CD14-positive monocyte (primary cell): ENCODE measurements around the gene EYA4. TPM values are rescaled to one million over a fixed set of nuclear protein-coding genes. Genes with fewer than 3 reads are reported as not detected.

Experiments
- DNase-seq, 3 donors: peaks; one replicate each; pipeline ENCODE4 v3.0.0-alpha.2; 2011 to 2022
- H2AFZ ChIP-seq: 2 replicates; pipeline ENCODE4 v1.6.0; 2012; ENCODE audit warnings: mild to moderate bottlenecking, low read depth, low read length, inconsistent platforms; ENCODE audit not compliant: insufficient read depth, poor library complexity, severe bottlenecking
- H3K27ac ChIP-seq, 2 donors: 1 replicate in 1 of 2; 2 replicates in 1 of 2; pipeline ENCODE4 v1.5.1; 2012 to 2013; ENCODE audit warnings: low read length in 2 of 2, control low read depth in 1 of 2, inconsistent platforms in 1 of 2, low read depth in 1 of 2, mild to moderate bottlenecking in 1 of 2
- H3K27me3 ChIP-seq, 2 donors: one replicate each; pipeline versions ENCODE4 v1.6.0 to v1.6.1; 2011 to 2013; ENCODE audit warnings: low read length in 2 of 2; ENCODE audit not compliant: control insufficient read depth in 2 of 2, insufficient read depth in 2 of 2
- H3K36me3 ChIP-seq, 2 donors: replicated peaks in 1 of 2; 1 replicate in 1 of 2; 2 replicates in 1 of 2; pipeline versions ENCODE4 v1.5.1 to v1.6.1; 2012 to 2013; ENCODE audit warnings: low read length in 2 of 2, control low read depth in 1 of 2, inconsistent platforms in 1 of 2, mild to moderate bottlenecking in 1 of 2; ENCODE audit not compliant: insufficient read depth in 2 of 2, control insufficient read depth in 1 of 2
- H3K4me1 ChIP-seq, 2 donors: 1 replicate in 1 of 2; 2 replicates in 1 of 2; pipeline versions ENCODE4 v1.5.1 to v1.6.1; 2012 to 2013; ENCODE audit warnings: low read length in 2 of 2, control low read depth in 1 of 2, inconsistent platforms in 1 of 2, mild to moderate bottlenecking in 1 of 2, moderate library complexity in 1 of 2; ENCODE audit not compliant: insufficient read depth in 2 of 2, control insufficient read depth in 1 of 2
- H3K4me2 ChIP-seq: replicated peaks from 2 replicates; pipeline ENCODE3; 2012; ENCODE audit warnings: low read length, moderate library complexity, mild to moderate bottlenecking; ENCODE audit not compliant: poor library complexity, severe bottlenecking; ENCODE audit errors: extremely low read depth
- H3K4me3 ChIP-seq, 3 experiments: fragments of 200-600 bp in 1 of 3; sonication (generic) in 1 of 3; replicated peaks in 1 of 3; 1 replicate in 2 of 3; 2 replicates in 1 of 3; pipeline ENCODE4 v1.5.1; 2011 to 2013; ENCODE audit warnings: low read length in 3 of 3, mild to moderate bottlenecking in 3 of 3, control low read depth in 2 of 3, low read depth in 2 of 3, inconsistent platforms in 1 of 3, moderate library complexity in 1 of 3
- H3K79me2 ChIP-seq: 2 replicates; pipeline ENCODE4 v1.6.0; 2012; ENCODE audit warnings: mild to moderate bottlenecking, control low read depth, inconsistent platforms, low read length, moderate library complexity; ENCODE audit not compliant: insufficient read depth
- H3K9ac ChIP-seq: 2 replicates; pipeline ENCODE4 v1.6.0; 2017; ENCODE audit warnings: low read length, mild to moderate bottlenecking; ENCODE audit not compliant: insufficient read depth, poor library complexity, severe bottlenecking
- H3K9me3 ChIP-seq, 2 donors: replicated peaks in 1 of 2; 1 replicate in 1 of 2; 2 replicates in 1 of 2; pipeline versions ENCODE4 v1.5.1 to v1.6.1; 2012 to 2013; ENCODE audit warnings: low read length in 2 of 2, control low read depth in 1 of 2; ENCODE audit not compliant: control insufficient read depth in 1 of 2, insufficient read depth in 1 of 2
- H4K20me1 ChIP-seq: 2 replicates; pipeline ENCODE4 v1.6.0; 2012; ENCODE audit warnings: mild to moderate bottlenecking, low read length, control low read depth, moderate library complexity; ENCODE audit not compliant: insufficient read depth
- H3K27ac Mint-ChIP-seq, 7 donors: one replicate each; pipeline ENCODE4 v1.8.0; 2020; ENCODE audit warnings: mild to moderate bottlenecking in 7 of 7, mixed read lengths in 7 of 7, moderate library complexity in 6 of 7, inconsistent platforms in 2 of 7
- H3K27me3 Mint-ChIP-seq, 3 donors: one replicate each; pipeline ENCODE4 v1.8.0; 2021 to 2022; ENCODE audit warnings: low read depth in 3 of 3, mild to moderate bottlenecking in 3 of 3, mixed read lengths in 3 of 3, moderate library complexity in 3 of 3, inconsistent platforms in 1 of 3
- H3K36me3 Mint-ChIP-seq, 2 donors: one replicate each; pipeline ENCODE4 v1.8.0; 2020; ENCODE audit warnings: mixed read lengths in 2 of 2, inconsistent platforms in 1 of 2, mild to moderate bottlenecking in 1 of 2
- H3K4me1 Mint-ChIP-seq: one replicate; pipeline ENCODE4 v1.8.0; 2020; ENCODE audit warnings: mild to moderate bottlenecking, mixed read lengths
- H3K4me3 Mint-ChIP-seq, 2 donors: one replicate each; pipeline ENCODE4 v1.8.0; 2020; ENCODE audit warnings: mild to moderate bottlenecking in 2 of 2, mixed read lengths in 2 of 2, moderate library complexity in 1 of 2
- H3K9me3 Mint-ChIP-seq, 7 donors: one replicate each; pipeline ENCODE4 v1.8.0; 2020 to 2022; ENCODE audit warnings: mixed read lengths in 7 of 7, mild to moderate bottlenecking in 6 of 7, moderate library complexity in 6 of 7, inconsistent platforms in 2 of 7
- WGBS: methylation state at CpG from one replicate; pipeline ENCODE4 v1.1.5; 2013; ENCODE audit warnings: missing lambda C conversion rate; ENCODE audit not compliant: insufficient coverage; 5-methylcytosine and 5-hydroxymethylcytosine counted together
- intact Hi-C, 2 donors: fragments of 100-400 bp; cut with micrococcal nuclease; formaldehyde crosslinking; loops; one replicate each; pipeline versions ENCODE4 v1.15.0 to v1.15.1; 2023
- polyA plus RNA-seq, 3 donors: library from polyadenylated mRNA; depleted of rRNA in 1 of 3; unstranded in 2 of 3; stranded (reverse) in 1 of 3; fragments of 300-500 nt in 2 of 3; fragments of >200 nt in 1 of 3; fragmentation: Illumina TruSeq in 2 of 3; gene quantifications; 1 replicate in 2 of 3; 2 replicates in 1 of 3; pipeline ENCODE4 v1.2.3, GENCODE V29; 2012 to 2021
- TF ChIP-seq, protein P1 (sequence below): fragments of 200-600 bp; IDR thresholded peaks from one replicate; pipeline ENCODE4 v1.8.0; 2022; ENCODE audit warnings: antibody characterized with exemption, mild to moderate bottlenecking

EYA4 gene
- polyA plus RNA-seq, 3 donors, result not detected

DNA sequence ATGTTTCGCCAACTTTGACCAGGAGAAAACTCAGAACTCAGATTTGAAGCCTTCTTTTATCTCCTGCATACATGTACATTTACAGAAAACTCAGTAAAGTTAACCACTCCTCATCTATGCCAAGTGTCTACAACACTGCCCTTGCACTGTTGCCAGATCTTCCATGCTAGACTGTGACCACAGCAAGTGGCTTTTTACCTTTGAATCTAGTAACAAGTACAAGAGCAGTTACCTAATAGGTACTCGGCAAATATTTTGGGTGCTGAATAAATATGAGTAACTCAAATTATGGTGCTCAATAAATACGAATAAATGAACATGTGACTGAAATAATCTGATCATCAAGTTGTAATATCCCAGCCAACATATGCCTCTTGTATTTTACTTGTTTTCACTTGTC lies 184.9 kb downstream of the EYA4 start:
- H2AFZ ChIP-seq, result no peak overlapping the region
- no peak overlapping the region for H3K27ac ChIP-seq
- no peak overlapping the region for H3K9ac ChIP-seq
- no peaks in the 10 kb centered on the region for H3K79me2 ChIP-seq
- Mint-ChIP-seq H3K4me1 (no peaks in the 10 kb centered on the region), H3K9me3 (peaks cover 0 to 2% (median 0%) of the 10 kb centered on the region in 7 donors), H3K4me3 (no peak overlapping the region), H3K36me3 (no peaks in the 10 kb centered on the region), H3K27me3 (peaks cover 0 to 2% (median 0%) of the 10 kb centered on the region in 3 donors), H3K27ac (no peak overlapping the region)
- no peaks in the 10 kb centered on the region for H3K27me3 ChIP-seq
- no peak for DNase-seq
- 100% methylated on average over 1 of the region's 3 CpGs for WGBS
- no peaks in the 10 kb centered on the region for H3K36me3 ChIP-seq
- H3K4me2 ChIP-seq, result no peak overlapping the region
- no peak overlapping the region for H3K4me3 ChIP-seq
- TF ChIP-seq, protein P1, sequence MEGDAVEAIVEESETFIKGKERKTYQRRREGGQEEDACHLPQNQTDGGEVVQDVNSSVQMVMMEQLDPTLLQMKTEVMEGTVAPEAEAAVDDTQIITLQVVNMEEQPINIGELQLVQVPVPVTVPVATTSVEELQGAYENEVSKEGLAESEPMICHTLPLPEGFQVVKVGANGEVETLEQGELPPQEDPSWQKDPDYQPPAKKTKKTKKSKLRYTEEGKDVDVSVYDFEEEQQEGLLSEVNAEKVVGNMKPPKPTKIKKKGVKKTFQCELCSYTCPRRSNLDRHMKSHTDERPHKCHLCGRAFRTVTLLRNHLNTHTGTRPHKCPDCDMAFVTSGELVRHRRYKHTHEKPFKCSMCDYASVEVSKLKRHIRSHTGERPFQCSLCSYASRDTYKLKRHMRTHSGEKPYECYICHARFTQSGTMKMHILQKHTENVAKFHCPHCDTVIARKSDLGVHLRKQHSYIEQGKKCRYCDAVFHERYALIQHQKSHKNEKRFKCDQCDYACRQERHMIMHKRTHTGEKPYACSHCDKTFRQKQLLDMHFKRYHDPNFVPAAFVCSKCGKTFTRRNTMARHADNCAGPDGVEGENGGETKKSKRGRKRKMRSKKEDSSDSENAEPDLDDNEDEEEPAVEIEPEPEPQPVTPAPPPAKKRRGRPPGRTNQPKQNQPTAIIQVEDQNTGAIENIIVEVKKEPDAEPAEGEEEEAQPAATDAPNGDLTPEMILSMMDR, result no peak
- H3K9me3 ChIP-seq, result no peaks in the 10 kb centered on the region
- H4K20me1 ChIP-seq, result no peaks in the 10 kb centered on the region
- intact Hi-C loops, result no loop called here
- no peaks in the 10 kb centered on the region for H3K4me1 ChIP-seq

DNA sequence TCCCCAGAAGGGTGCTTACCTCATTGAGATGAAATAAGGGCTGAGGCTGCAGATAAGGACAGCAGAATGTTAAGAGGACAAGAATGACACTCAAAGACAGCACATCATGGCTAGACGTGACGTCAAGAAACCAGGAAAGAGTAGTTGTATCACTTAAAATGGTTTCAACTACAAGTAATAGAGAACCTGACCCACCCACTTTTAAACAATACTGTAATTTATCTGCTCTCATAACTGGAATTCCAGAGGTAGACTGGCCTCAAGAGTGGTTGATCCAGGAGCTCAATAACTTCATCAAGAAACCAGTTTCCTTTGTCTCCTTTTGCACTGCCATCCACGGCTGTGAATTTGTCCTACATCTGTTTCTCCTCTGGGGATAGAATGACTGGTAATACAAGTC lies 187.1 kb downstream of the EYA4 start:
- Mint-ChIP-seq H3K4me1 (no peaks in the 10 kb centered on the region), H3K27me3 (peaks cover 0 to 2% (median 0%) of the 10 kb centered on the region in 3 donors), H3K27ac (no peak overlapping the region), H3K36me3 (no peaks in the 10 kb centered on the region), H3K9me3 (peaks cover 0 to 2% (median 0%) of the 10 kb centered on the region in 7 donors), H3K4me3 (no peak overlapping the region)
- no CpG with 5 or more reads among the region's 3 CpGs for WGBS
- Histone ChIP-seq H3K27ac (no peak overlapping the region), H3K4me2 (no peak overlapping the region), H3K9ac (no peak overlapping the region), H3K4me1 (no peaks in the 10 kb centered on the region), H3K79me2 (no peaks in the 10 kb centered on the region), H3K36me3 (no peaks in the 10 kb centered on the region), H4K20me1 (no peaks in the 10 kb centered on the region), H3K9me3 (no peaks in the 10 kb centered on the region), H3K27me3 (no peaks in the 10 kb centered on the region), H3K4me3 (no peak overlapping the region), H2AFZ (no peak overlapping the region)
- intact Hi-C loops, result no loop called here
- DNase-seq, result no peak
- TF ChIP-seq, protein P1, result no peak
